Liver (tissue), 3 donors: ENCODE measurements around the gene CEBPG.

ENCODE experiments used
- FOXA1 ChIP-seq: IDR thresholded peaks from 2 replicates; pipeline ENCODE4 v1.6.1; 2016; ENCODE audit warnings: antibody characterized with exemption
- RAD21 ChIP-seq, 2 donors: IDR thresholded peaks; 2 replicates each; pipeline ENCODE4 v1.6.1; 2016; ENCODE audit warnings: antibody characterized with exemption in 2 of 2, mild to moderate bottlenecking in 2 of 2
- REST ChIP-seq: IDR thresholded peaks from 2 replicates; pipeline ENCODE4 v1.6.1; 2016; ENCODE audit warnings: antibody characterized with exemption, mild to moderate bottlenecking
- TAF1 ChIP-seq: conservative IDR thresholded peaks from 2 replicates; pipeline ENCODE4 v1.6.1; 2016; ENCODE audit warnings: antibody characterized with exemption, mild to moderate bottlenecking
- TF ChIP-seq, protein P1 (sequence below): fragments of 150-350 bp; IDR thresholded peaks from 2 replicates; pipeline ENCODE4 v1.5.1; 2017; ENCODE audit warnings: improper control_type of control experiment, low read depth, low read length; ENCODE audit not compliant: missing input control
- TF ChIP-seq, protein P2 (sequence below): IDR thresholded peaks from 2 replicates; pipeline ENCODE4 v1.6.1; 2016; ENCODE audit warnings: antibody characterized with exemption
- donor health status: healthy.
- donor health status: healthy.

- TF ChIP-seq, protein P1, sequence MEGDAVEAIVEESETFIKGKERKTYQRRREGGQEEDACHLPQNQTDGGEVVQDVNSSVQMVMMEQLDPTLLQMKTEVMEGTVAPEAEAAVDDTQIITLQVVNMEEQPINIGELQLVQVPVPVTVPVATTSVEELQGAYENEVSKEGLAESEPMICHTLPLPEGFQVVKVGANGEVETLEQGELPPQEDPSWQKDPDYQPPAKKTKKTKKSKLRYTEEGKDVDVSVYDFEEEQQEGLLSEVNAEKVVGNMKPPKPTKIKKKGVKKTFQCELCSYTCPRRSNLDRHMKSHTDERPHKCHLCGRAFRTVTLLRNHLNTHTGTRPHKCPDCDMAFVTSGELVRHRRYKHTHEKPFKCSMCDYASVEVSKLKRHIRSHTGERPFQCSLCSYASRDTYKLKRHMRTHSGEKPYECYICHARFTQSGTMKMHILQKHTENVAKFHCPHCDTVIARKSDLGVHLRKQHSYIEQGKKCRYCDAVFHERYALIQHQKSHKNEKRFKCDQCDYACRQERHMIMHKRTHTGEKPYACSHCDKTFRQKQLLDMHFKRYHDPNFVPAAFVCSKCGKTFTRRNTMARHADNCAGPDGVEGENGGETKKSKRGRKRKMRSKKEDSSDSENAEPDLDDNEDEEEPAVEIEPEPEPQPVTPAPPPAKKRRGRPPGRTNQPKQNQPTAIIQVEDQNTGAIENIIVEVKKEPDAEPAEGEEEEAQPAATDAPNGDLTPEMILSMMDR = no peak
- no peak for TF ChIP-seq TAF1
- TF ChIP-seq RAD21 (IDR thresholded peaks at IDR 0.05) = no peak
- no peak for TF ChIP-seq REST
- TF ChIP-seq FOXA1 = no peak
- TF ChIP-seq, protein P2, sequence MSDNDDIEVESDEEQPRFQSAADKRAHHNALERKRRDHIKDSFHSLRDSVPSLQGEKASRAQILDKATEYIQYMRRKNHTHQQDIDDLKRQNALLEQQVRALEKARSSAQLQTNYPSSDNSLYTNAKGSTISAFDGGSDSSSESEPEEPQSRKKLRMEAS = no peak
Observed at GRCh38 chr19:33424181-33424580, 50.7 kb downstream of the CEBPG start.
